SU-DHL-6 (cell line): ENCODE data around the gene SLC45A1.

Source experiments
- H2AFZ ChIP-seq: fragments of 200-600 bp; sonication (generic); 2 replicates; pipeline ENCODE4 v1.6.1; 2014; ENCODE audit warnings: low read depth, mild to moderate bottlenecking, moderate library complexity, mixed read lengths, antibody characterized with exemption, low read length; ENCODE audit not compliant: severe bottlenecking
- H3F3A ChIP-seq: fragments of 200-600 bp; shearing (Covaris generic); 2 replicates; pipeline ENCODE4 v1.6.0; 2016; ENCODE audit warnings: antibody characterized with exemption, mild to moderate bottlenecking; ENCODE audit not compliant: insufficient read depth
- H3K27ac ChIP-seq: fragments of 200-600 bp; sonication (generic); 2 replicates; pipeline ENCODE4 v1.5.1; 2016; ENCODE audit warnings: low read depth, mild to moderate bottlenecking, low read length, moderate library complexity, mixed read lengths
- H3K27me3 ChIP-seq: fragments of 200-600 bp; sonication (generic), shearing (Covaris generic); 2 replicates; pipeline ENCODE4 v1.6.0; 2014; ENCODE audit warnings: mild to moderate bottlenecking, low read length
- H3K36me3 ChIP-seq: fragments of 200-600 bp; sonication (generic); 2 replicates; pipeline ENCODE4 v1.6.1; 2014; ENCODE audit warnings: mild to moderate bottlenecking, low read length, mixed read lengths
- H3K4me2 ChIP-seq: fragments of 300-600, 200-600 bp; shearing (Covaris generic), sonication (generic); 2 replicates; pipeline ENCODE4 v1.6.0; 2014; ENCODE audit warnings: low read length, low read depth, mild to moderate bottlenecking; ENCODE audit not compliant: poor library complexity, severe bottlenecking
- H3K4me3 ChIP-seq: fragments of 200-600 bp; sonication (generic); 2 replicates; pipeline ENCODE4 v1.5.1; 2014; ENCODE audit warnings: antibody characterized with exemption, low read length, mild to moderate bottlenecking, mixed read lengths; ENCODE audit not compliant: insufficient read depth, poor library complexity, severe bottlenecking
- H3K79me2 ChIP-seq: fragments of 200-600 bp; sonication (generic); 2 replicates; pipeline ENCODE4 v1.6.1; 2014; ENCODE audit warnings: mild to moderate bottlenecking, low read length, moderate library complexity; ENCODE audit not compliant: insufficient read depth
- H3K9ac ChIP-seq: fragments of 200-600 bp; sonication (generic); 2 replicates; pipeline ENCODE4 v1.7.0; 2014; ENCODE audit warnings: mild to moderate bottlenecking, low read length
- H3K9me2 ChIP-seq: fragments of 200-600 bp; sonication (generic); replicated peaks from 2 replicates; pipeline ENCODE4 v1.6.1; 2014; ENCODE audit warnings: low read length; ENCODE audit not compliant: insufficient read depth
- H3K9me3 ChIP-seq: fragments of 200-600 bp; sonication (generic); 2 replicates; pipeline ENCODE4 v1.6.1; 2014; ENCODE audit warnings: low read length, mixed read lengths; ENCODE audit not compliant: insufficient read depth
- H4K20me1 ChIP-seq: fragments of 200-600 bp; sonication (generic); 2 replicates; pipeline ENCODE4 v1.6.1; 2014; ENCODE audit warnings: low read depth, mild to moderate bottlenecking, antibody characterized with exemption, low read length, moderate library complexity, mixed read lengths
- EZH2phosphoT487 ChIP-seq: fragments of 200-600 bp; sonication (generic), shearing (Covaris generic); conservative IDR thresholded peaks from 2 replicates; pipeline ENCODE4 v1.6.1; 2018; ENCODE audit warnings: mild to moderate bottlenecking, antibody characterized with exemption, low read length, moderate library complexity, mixed read lengths
- TF ChIP-seq, protein P1 (sequence below): fragments of 200-600 bp; sonication (generic); IDR thresholded peaks from one replicate; pipeline ENCODE4 v1.5.1; 2017; ENCODE audit warnings: antibody characterized with exemption, mild to moderate bottlenecking, low read length, moderate library complexity; ENCODE audit not compliant: insufficient read depth, poor library complexity, severe bottlenecking

SLC45A1 gene

DNA sequence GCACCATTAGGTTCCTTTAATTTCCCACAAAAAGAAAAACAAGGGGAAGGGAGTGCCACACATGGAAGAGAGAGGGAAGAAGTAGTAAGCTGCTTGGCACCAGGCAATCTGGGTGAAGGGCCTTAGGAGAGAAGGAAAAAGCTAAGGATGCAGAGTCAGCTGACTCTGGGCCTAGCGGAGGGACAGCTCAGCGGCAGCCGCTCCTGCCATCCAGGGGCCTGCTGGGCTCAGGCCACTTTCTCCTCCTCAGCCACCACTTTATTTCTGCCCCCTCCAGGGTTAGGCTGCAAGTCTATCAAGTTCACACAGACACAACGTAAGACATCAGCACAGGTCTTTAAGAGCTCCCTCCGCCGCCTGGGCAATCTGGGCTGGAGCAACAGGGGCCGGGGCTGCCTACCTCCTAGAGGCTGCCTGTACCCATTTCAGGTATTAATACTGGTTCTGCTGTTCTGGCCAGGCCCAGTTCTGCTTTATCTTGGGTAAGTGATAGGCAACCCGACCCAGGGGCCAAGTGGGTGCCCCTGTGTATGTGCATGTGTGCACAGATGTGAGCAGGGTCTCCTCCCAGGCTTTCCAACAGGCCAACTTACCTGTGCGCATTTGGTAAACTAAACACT, 53.6 kb downstream of the SLC45A1 start:
- Histone ChIP-seq H3K36me3 (peaks cover 9% of the 10 kb centered on the region; the same call in 1 of the 2 replicates), H3K27me3 (no peaks in the 10 kb centered on the region), H3F3A (no peaks in the 10 kb centered on the region), H2AFZ (no peak overlapping the region), H3K4me2 (no peak overlapping the region), H3K27ac (no peak overlapping the region), H3K79me2 (peaks cover 94% of the 10 kb centered on the region), H3K9ac (no peak overlapping the region), H4K20me1 (peaks cover 44% of the 10 kb centered on the region; the same call in 1 of the 2 replicates), H3K9me2 (no peaks in the 10 kb centered on the region), H3K4me3 (no peak overlapping the region), H3K9me3 (no peaks in the 10 kb centered on the region)
- no peak for TF ChIP-seq EZH2phosphoT487
- TF ChIP-seq, protein P1, sequence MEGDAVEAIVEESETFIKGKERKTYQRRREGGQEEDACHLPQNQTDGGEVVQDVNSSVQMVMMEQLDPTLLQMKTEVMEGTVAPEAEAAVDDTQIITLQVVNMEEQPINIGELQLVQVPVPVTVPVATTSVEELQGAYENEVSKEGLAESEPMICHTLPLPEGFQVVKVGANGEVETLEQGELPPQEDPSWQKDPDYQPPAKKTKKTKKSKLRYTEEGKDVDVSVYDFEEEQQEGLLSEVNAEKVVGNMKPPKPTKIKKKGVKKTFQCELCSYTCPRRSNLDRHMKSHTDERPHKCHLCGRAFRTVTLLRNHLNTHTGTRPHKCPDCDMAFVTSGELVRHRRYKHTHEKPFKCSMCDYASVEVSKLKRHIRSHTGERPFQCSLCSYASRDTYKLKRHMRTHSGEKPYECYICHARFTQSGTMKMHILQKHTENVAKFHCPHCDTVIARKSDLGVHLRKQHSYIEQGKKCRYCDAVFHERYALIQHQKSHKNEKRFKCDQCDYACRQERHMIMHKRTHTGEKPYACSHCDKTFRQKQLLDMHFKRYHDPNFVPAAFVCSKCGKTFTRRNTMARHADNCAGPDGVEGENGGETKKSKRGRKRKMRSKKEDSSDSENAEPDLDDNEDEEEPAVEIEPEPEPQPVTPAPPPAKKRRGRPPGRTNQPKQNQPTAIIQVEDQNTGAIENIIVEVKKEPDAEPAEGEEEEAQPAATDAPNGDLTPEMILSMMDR, result no peak

DNA sequence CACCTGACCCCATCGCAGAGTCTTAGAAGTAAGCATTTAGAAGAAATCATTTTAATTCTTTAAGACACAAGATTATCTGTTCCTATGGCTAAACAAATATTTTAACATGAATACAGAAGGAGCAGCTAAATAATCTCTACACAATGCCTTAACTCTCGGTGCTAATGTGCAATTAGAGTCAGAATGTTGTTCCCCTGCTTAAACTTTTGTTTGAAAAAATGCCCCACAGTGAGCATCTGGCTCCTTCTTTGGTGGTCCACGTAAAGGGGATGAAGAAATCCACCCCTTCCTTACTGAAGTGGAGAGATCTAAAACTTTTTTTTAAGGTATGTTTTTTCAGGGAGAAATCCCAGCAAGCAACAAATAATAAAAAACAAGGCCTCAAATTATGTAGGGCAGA, 55.2 kb downstream of the SLC45A1 start:
- H3K36me3 ChIP-seq, result peaks cover 14% of the 10 kb centered on the region; the same call in 1 of the 2 replicates
- H3K4me2 ChIP-seq, result no peak overlapping the region
- peaks cover 92% of the 10 kb centered on the region for H3K79me2 ChIP-seq
- peaks cover 46% of the 10 kb centered on the region; the same call in 1 of the 2 replicates for H4K20me1 ChIP-seq
- no peaks in the 10 kb centered on the region for H3K9me3 ChIP-seq
- H2AFZ ChIP-seq, result no peak overlapping the region
- no peak overlapping the region for H3K27ac ChIP-seq
- H3K4me3 ChIP-seq, result no peak overlapping the region
- no peak overlapping the region for H3K9ac ChIP-seq
- TF ChIP-seq EZH2phosphoT487, result no peak
- TF ChIP-seq, protein P1, result no peak
- no peaks in the 10 kb centered on the region for H3K9me2 ChIP-seq
- H3F3A ChIP-seq, result peaks cover 7% of the 10 kb centered on the region; the same call in 1 of the 2 replicates
- no peaks in the 10 kb centered on the region for H3K27me3 ChIP-seq

DNA sequence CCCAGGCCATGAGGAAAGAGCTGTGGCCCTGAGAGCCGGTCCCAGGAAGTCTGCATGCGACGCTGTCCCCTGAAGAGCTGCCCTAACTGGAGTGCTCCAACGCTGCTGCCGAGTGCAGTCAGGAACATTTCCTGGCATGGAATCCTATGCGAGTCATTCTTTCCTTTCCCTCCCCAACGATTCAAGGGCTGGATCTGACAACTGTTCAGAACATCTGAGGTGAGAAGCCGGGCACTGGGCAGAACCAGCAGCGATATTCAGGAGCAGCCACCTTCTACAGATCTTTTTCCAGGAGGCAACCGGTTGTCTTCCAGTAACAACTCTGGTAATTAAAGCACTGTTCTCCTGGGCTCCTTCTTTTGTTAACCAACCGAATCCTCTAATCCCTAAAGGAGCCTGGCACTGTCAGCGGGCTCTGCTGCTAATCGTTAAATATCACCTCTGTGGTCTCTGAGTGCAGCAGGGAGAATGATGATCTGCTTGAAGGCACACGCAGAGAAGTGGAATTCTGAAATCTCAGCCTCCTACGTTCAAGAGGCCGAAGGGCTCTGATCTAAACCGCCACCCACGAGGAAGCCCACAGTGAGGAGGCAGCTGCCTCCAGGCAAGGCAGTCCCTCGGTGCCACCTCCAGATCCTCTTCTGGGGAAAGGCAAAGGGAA, 55.8 kb downstream of the SLC45A1 start:
- no peak for TF ChIP-seq EZH2phosphoT487
- TF ChIP-seq, protein P1, result no peak
- H3K9me2 ChIP-seq, result no peaks in the 10 kb centered on the region
- peaks cover 11% of the 10 kb centered on the region; the same call in 1 of the 2 replicates for H3F3A ChIP-seq
- no peaks in the 10 kb centered on the region for H3K9me3 ChIP-seq
- H3K27ac ChIP-seq, result no peak overlapping the region
- no peak overlapping the region for H3K9ac ChIP-seq
- H3K4me3 ChIP-seq, result no peak overlapping the region
- peaks cover 92% of the 10 kb centered on the region for H3K79me2 ChIP-seq
- H3K27me3 ChIP-seq, result no peaks in the 10 kb centered on the region
- peaks cover 14% of the 10 kb centered on the region; the same call in 1 of the 2 replicates for H3K36me3 ChIP-seq
- no peak overlapping the region for H3K4me2 ChIP-seq
- peaks cover 49% of the 10 kb centered on the region; the same call in 1 of the 2 replicates for H4K20me1 ChIP-seq
- H2AFZ ChIP-seq, result no peak overlapping the region
